Skeletal muscle cell (primary cell): Measurements from ENCODE around the gene TIAM1.

Experiments
- DNase-seq: peaks from one replicate; pipeline ENCODE4 v3.0.0-alpha.2; 2010; ENCODE audit warnings: low read depth
- H3K4me3 ChIP-seq: 2 replicates; pipeline ENCODE4 v1.5.1; 2011; ENCODE audit warnings: low read depth, mild to moderate bottlenecking, control low read depth, low read length, moderate library complexity

Gene TIAM1

GRCh38 chr21:31265366-31266013, 78.6 kb downstream of the TIAM1 start:
- H3K4me3 ChIP-seq = no peak overlapping the region
- DNase-seq = no peak

- H3K4me3 ChIP-seq = no peak overlapping the region
These were observed 79.5 kb downstream of the TIAM1 start for GRCh38 chr21:31264574-31264973.

DNA sequence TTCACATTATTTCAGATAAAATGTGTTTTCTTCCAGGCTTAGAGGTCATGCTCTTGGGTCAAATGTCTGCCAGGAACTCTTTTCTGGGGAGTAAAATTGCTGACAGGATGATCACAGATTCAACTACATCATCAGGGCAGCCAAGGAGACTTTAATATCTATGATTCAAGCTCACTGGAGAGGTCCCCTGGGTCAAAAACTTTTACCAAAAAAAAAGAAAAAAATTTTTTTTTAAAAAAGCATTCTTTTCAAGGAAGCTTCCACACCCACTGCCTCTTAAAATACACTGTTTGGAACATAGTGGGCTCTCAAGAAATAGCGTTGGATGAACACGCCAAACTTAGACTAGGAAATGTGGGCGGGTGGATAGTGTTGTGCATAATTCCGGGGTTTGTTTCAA, 81.3 kb downstream of the TIAM1 start:
- no peak overlapping the region for H3K4me3 ChIP-seq
- no peak for DNase-seq

More at GRCh38 chr21:31264574-31264973, 79.5 kb downstream of the TIAM1 start:
- DNase-seq = no peak

DNA sequence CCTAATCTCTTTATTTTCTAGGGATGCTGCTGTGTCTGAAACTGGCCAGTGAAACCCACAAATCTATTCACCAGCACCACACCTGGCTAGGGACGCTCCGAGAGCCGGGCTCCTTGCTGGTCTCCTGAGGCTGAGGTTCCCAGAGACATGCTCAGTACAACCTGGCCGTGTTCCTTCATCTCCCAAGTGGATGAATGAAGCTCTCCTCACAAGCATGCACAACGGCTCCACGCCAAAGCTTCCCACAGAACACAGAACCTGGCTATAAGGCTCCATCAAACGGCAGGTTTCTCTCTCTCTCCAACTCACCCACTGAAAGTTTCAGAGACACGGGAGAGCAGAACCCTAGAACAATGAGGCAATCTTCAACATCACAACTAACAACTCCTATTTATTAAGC, 82.3 kb downstream of the TIAM1 start:
- no peak for DNase-seq
- no peak overlapping the region for H3K4me3 ChIP-seq

GRCh38 chr21:31260790-31261189, 83.3 kb downstream of the TIAM1 start:
- H3K4me3 ChIP-seq = no peak overlapping the region
- no peak for DNase-seq

DNA sequence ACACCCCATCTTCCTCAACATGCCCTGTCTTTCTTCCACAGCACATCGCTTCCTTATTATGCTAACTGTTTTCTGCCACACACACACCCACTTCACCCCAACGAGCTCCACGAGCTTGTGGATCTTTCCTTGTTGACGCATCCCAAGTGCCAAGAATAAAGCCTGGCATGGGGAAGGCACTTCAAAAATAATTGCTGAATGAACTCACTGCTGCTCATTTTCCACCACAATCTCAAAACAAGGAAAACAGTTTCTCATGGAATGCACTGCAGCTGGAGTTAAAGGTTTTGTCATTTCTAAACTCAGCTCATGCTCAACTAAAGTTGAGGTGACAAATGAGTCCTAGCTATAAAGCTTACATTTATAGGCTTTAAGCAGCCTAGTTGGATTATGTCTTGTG, 86.0 kb downstream of the TIAM1 start:
- H3K4me3 ChIP-seq = no peak overlapping the region
- no peak for DNase-seq

DNA sequence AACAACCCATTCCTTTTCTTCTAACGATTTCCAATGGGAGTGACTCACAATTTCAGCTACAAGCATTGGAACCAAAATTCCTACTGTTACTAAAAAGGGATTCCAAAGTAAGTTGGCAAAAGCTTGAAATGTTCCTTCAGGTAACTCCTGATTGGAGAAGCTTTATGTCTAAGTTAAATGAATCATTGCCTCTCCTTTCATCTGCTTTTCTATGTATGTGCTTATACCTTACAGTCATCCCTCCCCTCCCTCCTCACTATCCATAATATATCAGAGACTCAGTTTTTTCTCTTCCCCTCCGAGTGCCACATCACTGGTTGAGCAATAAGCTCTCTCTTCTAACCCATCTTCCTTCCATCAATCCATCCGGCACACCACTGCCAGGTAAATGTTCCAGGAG, 86.8 kb downstream of the TIAM1 start:
- H3K4me3 ChIP-seq = no peak overlapping the region
- DNase-seq = no peak

GRCh38 chr21:31255896-31256295, 88.2 kb downstream of the TIAM1 start:
- DNase-seq = peak; percentile 16
- H3K4me3 ChIP-seq = no peak overlapping the region

DNA sequence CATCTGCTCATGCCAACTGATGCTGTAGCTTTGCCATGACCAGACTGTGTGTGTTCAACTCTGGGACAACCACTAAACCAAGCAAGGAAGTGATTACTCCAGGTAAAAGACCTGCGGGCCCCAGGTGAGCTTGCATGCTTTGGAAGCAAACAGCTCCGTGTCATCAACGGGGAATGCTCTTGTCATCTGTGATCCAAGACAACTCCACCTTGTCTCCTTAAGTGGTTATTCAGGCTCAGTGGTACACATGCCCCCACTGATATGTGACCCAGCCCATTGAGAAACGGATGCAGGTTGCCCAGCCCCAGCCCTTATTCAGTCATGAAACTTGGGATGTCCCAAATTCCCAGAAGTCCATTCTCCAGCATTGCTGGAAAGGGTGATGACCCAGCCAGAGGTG, 89.0 kb downstream of the TIAM1 start:
- H3K4me3 ChIP-seq = no peak overlapping the region
- DNase-seq = no peak

DNA sequence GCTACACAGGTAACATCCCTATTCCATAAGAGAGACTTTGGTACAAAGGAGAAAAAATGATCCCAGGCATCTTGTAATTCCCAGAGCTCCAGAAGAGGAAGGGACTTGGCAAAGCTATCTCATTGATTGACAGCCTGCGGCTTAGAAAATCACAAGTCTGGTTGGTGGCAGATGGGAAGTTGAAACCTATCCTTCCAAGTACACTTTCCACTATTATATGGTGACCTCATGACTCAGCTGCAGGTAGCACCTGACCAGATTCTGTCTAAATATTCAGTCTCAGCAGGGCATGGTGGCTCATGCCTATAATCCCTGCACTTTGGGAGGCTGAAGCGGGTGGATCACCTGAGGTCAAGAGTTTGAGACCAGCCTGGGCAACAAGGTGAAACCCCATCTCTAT, 89.9 kb downstream of the TIAM1 start:
- H3K4me3 ChIP-seq = no peak overlapping the region
- no peak for DNase-seq

- no peak for DNase-seq
- no peak overlapping the region for H3K4me3 ChIP-seq
These were observed 90.4 kb downstream of the TIAM1 start for GRCh38 chr21:31253684-31254083.

- no peak for DNase-seq
- no peak overlapping the region for H3K4me3 ChIP-seq
These were observed 91.5 kb downstream of the TIAM1 start for GRCh38 chr21:31252611-31253010.

- no peak for DNase-seq
- no peak overlapping the region for H3K4me3 ChIP-seq
These were observed 92.0 kb downstream of the TIAM1 start for GRCh38 chr21:31252091-31252490.

DNA sequence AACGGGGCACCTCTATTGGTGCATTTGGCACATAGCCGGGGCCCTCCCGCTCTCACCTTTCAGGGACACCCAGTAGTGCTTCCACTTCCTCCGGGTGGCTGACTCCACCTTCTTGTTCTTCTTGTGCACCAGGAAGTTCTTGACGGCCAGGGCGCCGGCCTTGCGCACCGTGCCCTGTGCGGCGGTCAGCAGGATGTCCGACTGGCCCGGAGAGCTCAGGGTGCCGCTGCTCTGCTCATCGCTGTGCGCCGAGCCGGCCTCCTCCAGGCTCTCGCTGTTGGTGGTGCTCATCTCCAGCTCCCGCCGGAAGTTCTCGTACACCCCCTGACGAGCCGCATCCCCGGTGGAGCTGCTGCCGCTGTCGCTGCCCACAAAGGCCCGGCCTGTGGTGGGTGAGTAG, 92.4 kb downstream of the TIAM1 start:
- no peak overlapping the region for H3K4me3 ChIP-seq
- no peak for DNase-seq

GRCh38 chr21:31248598-31248997, 95.5 kb downstream of the TIAM1 start:
- peak; percentile 28 for DNase-seq
- no peak overlapping the region for H3K4me3 ChIP-seq

DNA sequence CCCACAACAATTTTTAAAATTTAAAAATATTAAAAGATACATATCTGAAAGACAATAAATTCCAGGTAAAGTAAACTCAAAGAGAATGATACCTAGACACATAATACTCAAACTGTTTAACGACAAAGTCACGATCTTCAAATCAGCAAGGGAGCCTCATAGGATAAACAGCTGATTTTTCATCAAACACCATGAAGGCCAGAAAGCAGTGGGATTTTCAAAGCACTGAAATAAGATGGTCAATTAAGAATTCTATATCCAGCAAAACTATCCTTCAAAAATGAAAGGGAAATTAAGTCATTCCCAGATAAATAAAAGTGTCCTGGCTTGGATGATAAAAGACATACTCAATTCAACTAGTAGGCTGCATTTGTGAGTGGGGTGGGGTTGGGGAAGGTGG, 100.5 kb downstream of the TIAM1 start:
- no peak for DNase-seq
- no peak overlapping the region for H3K4me3 ChIP-seq

GRCh38 chr21:31236528-31236927, 107.5 kb downstream of the TIAM1 start:
- no peak for DNase-seq
- no peak overlapping the region for H3K4me3 ChIP-seq

GRCh38 chr21:31235671-31236450, 108.2 kb downstream of the TIAM1 start:
- no peak overlapping the region for H3K4me3 ChIP-seq
- no peak for DNase-seq

DNA sequence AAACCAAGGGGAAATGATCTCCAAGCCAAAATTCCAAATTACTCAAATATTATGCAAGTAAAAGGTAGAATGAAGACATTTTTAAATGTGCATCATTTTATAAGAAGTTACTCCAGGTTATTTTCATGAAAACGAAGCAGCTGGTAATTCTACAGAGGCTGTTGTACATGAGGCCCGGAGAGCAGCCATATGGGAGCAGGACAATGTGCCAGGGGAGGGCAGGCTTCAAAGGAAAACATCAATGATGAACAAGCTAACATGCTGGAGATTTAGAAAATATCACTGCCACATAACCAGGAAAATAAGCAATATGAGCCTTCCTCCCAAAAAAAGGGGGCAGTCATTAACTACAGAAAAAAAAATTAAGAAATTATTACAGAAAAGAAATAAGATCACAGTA, 109.1 kb downstream of the TIAM1 start:
- DNase-seq = no peak
- H3K4me3 ChIP-seq = no peak overlapping the region

- DNase-seq = no peak
- H3K4me3 ChIP-seq = no peak overlapping the region
These were observed 110.3 kb downstream of the TIAM1 start for GRCh38 chr21:31233711-31234110.

GRCh38 chr21:31232344-31232743, 111.7 kb downstream of the TIAM1 start:
- DNase-seq = no peak
- no peak overlapping the region for H3K4me3 ChIP-seq
